Hematopoietic multipotent progenitor cell treated with erythropoietin and hydrocortisone succinate and interleukin-3 and kit ligand, for 6 days (in vitro differentiated cells): ENCODE measurements around the gene STAC3.

Experiments
- DNase-seq: peaks from one replicate; pipeline ENCODE4 v3.0.0-alpha.2; 2015

The STAC3 gene

GRCh38 chr12:57210461-57210860 lies 40.5 kb downstream of the STAC3 start:
- DNase-seq: no peak

- no peak for DNase-seq
Observed at GRCh38 chr12:57209916-57210315, 41.1 kb downstream of the STAC3 start.

GRCh38 chr12:57208631-57209282 lies 42.2 kb downstream of the STAC3 start:
- DNase-seq: no peak

- no peak for DNase-seq
Observed at GRCh38 chr12:57207731-57208630, 43.0 kb downstream of the STAC3 start.

GRCh38 chr12:57205931-57206330 lies 45.1 kb downstream of the STAC3 start:
- no peak for DNase-seq

GRCh38 chr12:57205186-57205585 lies 45.8 kb downstream of the STAC3 start:
- DNase-seq: no peak

GRCh38 chr12:57204454-57204853 lies 46.5 kb downstream of the STAC3 start:
- no peak for DNase-seq

GRCh38 chr12:57203791-57204190 lies 47.2 kb downstream of the STAC3 start:
- no peak for DNase-seq

GRCh38 chr12:57203201-57203600 lies 47.8 kb downstream of the STAC3 start:
- no peak for DNase-seq

- no peak for DNase-seq
Observed at GRCh38 chr12:57202321-57202720, 48.7 kb downstream of the STAC3 start.

GRCh38 chr12:57201631-57202030 lies 49.4 kb downstream of the STAC3 start:
- DNase-seq: no peak

- no peak for DNase-seq
Observed at GRCh38 chr12:57201219-57201618, 49.8 kb downstream of the STAC3 start.

GRCh38 chr12:57200497-57200896 lies 50.5 kb downstream of the STAC3 start:
- no peak for DNase-seq

- no peak for DNase-seq
Observed at GRCh38 chr12:57199191-57199590, 51.8 kb downstream of the STAC3 start.

GRCh38 chr12:57198329-57198728 lies 52.7 kb downstream of the STAC3 start:
- DNase-seq: no peak

GRCh38 chr12:57196956-57197355 lies 54.0 kb downstream of the STAC3 start:
- no peak for DNase-seq

- no peak for DNase-seq
Observed at GRCh38 chr12:57196439-57196838, 54.5 kb downstream of the STAC3 start.

- no peak for DNase-seq
Observed at GRCh38 chr12:57195611-57196371, 55.2 kb downstream of the STAC3 start.

- no peak for DNase-seq
Observed at GRCh38 chr12:57195186-57195585, 55.8 kb downstream of the STAC3 start.

GRCh38 chr12:57194253-57194652 lies 56.7 kb downstream of the STAC3 start:
- no peak for DNase-seq

- DNase-seq: no peak
Observed at GRCh38 chr12:57193706-57194245, 57.2 kb downstream of the STAC3 start.
